DMS 273 (cell line): ENCODE results near the gene CATSPER1.

Experiments used
- DNase-seq: peaks from one replicate; lab custom pipeline; 2025; ENCODE audit not compliant: unreplicated experiment; lab: John Stamatoyannopoulos, UW

Gene CATSPER1

DNA sequence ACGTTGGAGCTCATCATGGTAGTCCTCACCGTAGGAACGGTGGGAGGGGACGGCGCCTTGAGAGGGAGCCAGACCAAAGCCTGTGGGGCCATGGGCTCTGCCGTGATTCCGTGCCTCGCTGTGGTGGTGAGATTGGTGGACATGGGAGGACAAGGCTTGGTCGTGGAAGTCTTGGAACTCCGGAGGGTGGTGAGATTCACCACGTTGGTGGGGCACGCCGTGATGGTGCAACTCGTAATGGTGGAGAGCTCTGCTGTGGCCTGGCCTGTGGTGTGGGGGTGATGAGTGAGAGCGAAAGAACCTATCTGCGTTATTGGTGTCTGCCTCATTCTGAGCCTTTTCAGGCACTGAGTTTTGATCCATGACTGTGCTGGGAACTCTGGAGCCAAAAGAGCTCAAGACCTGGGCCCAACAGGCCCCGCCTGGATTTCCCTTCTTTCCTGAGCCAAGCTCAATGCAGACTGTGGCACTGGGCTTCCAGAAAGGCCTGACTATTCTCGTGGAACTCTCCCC, at the start of gene CATSPER1:
Gene CATSPER1 (minus strand): TSS at position 463 of the 513 bp plus-strand sequence. CDS start 100 bp downstream, at position 363.
- no peak for DNase-seq

DNA sequence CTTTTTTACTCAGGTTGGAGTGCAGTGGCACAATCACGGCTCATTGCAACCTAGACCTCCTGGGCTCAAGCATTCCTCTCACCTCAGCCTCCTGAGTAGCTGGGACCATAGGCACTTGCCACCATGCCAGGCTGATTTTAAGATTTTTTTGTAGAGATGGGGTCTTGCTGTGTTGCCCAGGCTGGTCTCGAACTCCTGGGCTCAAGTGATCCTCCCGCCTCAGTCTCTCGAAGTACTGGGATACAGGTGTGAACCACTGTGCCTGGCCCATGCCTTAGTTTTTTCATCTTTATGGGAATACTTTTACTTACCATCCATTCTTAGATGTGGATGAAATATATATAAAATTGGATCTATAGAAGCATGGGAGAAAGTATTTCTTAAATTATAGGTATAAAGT, 49.0 kb upstream of the CATSPER1 start:
- DNase-seq = no peak

- DNase-seq = no peak
Measured at GRCh38 chr11:66073669-66074068, 47.4 kb upstream of the CATSPER1 start.

- no peak for DNase-seq
Measured at GRCh38 chr11:66072518-66072917, 46.2 kb upstream of the CATSPER1 start.

DNA sequence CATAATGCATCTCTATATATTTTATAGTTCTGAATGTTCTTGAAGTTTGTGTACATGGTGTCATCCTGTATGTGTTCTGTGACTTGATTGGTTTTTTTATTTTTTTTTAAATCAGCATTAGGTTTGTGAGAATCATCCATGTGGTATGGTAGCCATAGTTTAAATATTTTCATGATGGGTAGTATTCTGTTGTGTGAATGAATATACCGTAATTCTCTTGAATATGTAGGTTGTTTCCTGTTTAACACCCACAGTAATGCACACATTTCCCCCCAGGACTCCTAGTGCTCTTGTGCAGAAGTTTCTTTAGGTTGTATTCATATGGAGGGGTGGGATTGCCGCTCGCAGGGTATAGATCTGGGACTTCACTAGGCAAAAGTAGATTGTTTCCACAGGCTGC, 45.8 kb upstream of the CATSPER1 start:
- DNase-seq = no peak

DNA sequence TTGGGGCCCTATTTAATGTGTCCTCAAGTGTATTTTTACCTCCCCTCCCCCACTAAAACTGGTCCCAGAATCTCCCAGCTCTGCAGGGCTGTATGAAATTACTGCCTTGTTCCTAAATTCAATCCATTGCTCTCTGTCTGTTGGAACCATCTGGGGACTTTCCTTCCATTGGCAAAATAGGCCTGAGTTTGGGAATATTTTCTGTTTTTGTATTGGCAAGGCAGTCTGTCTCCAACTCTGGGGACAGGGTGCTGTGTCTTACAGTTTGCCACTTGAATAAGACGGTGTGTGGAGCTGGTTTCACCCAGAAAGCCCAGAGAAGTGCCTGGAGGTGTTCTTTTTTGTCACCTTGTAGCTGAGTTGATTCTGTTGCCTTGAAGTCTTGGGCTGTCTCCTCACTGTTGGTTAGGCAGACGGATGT, 45.1 kb upstream of the CATSPER1 start:
- DNase-seq = peak; percentile 44

DNA sequence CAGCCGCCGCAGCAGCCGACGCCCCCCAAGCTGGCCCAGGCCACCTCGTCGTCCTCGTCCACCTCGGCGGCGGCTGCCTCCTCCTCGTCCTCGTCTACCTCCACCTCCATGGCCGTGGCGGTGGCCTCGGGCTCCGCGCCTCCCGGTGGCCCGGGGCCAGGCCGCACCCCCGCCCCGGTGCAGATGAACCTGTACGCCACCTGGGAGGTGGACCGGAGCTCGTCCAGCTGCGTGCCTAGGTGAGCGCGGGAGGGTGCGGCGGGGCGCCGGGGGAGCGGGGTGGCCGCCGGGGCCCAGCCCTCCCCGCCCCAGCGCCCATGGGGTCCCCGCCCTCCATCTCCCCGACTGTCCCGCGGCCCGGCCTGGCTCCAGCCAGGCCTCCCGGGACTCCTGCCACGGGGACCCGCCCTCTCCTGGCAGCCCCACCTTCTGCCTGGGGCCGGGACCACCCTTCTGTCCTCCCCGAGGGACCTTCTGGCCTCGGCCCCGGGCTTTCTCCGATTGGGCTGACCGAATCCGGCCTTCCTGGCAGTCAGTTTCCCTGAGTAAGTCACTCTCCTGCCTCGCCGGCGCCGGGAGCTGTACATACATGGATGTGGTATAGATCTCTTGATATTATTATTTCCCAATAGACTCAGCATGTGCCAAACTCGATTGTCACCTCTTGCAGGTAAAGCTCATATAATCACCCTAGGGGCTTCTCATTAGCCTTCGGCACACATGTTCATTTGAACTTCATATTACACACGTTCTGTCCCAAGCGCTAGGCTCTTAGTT, 44.5 kb upstream of the CATSPER1 start:
- DNase-seq = peak; percentile 46

DNA sequence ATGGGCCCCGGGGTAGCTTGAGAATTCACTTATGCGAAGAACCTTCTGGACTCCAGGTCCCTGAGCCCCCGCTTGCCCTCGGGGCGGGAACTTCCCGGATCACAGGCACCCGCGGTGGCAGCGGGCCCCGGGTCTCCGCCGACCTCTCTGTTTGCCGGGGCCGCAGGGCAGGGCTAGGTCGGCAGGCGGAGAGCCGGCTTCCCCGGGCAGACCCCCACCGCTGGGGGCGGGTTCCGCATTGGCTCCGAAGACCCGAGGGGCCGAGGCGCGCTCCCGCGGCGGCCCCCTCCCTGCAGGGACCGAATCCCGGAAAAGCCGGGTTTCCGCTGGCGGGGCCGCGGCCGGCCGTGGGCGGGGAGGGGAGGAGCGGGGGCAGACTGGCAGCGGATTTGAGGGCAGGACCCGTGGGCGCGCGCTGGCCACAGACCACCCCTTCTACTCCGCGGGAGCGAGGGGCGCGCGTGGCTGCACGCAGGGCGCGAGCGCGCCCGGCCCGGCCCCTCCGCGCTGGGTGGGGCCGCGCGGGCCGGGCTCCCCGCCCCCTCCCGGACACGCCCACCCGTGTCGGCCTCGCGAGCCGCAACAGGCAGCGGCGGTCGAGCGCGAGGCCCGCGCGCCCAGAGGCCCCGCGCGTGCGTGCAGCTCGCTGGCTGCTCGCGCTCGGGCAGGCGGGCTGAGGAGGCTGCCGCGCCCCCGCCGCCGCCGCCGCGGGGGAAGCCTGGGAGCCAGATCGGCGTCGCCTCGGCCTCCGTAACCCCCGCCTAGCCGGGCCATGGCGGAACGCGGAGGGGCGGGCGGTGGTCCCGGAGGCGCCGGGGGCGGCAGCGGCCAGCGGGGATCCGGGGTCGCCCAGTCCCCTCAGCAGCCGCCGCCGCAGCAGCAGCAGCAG, 43.7 kb upstream of the CATSPER1 start, which contains the start of gene PACS1:
Gene PACS1 (plus strand): TSS at position 558 of the 889 bp plus-strand sequence. CDS start 215 bp downstream, at position 773.
- peak; percentile 84 for DNase-seq

DNA sequence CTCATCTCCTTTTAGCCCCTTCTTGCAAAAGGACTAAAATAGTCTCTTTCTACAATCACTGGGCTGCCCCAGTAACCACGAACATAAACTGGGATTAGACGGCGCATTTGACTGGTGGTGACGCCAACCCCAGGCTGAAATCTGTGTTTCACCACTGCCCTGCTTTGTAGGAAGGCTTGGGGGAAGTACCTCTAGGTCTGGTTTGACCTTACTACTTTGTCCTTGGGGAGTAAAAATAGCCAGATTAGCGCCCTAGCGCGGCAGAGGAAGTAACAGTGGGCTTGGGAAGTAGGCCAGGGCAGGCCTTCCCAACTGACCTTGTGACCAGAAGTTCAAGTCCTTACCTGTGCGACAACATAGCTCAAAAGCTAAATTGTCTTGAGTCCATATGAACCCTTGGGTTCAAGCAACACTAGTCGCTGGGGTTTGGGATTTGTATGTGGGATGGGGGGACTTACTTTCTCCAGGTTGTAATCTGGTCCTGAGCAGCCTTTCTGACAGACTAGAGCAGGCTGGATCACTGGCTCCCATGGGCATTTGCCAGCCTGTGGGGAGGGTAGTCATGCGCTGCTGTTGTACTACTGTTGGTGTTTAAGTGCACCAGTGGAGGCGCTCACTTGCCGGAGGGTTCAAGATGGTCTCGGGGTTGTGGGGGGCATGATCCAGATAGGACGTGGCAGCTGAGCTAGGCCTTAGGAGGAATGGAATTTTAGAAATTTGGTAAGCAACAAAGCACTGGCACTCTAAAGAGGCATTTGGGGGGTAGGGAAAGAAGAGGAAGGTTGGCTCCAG, 42.8 kb upstream of the CATSPER1 start:
- DNase-seq = peak; percentile 82

GRCh38 chr11:66068154-66068821, 42.0 kb upstream of the CATSPER1 start:
- DNase-seq = peak; percentile 86

DNA sequence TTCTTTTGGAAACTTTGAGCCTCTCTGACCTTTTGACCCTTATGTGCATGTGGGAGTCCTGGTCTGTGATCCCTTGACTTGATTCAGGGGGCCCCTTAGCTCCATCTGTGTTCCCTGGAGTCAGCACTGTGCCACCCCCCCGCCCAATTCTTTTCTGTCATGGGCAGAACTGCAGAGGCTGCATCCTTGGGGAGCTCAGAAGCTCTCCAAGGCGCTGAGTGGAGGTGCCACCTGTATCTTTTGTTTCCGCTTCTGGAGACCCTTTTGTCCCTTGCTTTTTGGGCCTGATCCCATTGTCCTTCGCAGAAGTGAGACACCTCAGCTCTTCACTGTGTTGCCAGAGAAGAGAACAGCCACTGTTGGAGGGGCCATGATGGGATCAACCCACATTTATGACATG, 41.4 kb upstream of the CATSPER1 start:
- DNase-seq = no peak

DNA sequence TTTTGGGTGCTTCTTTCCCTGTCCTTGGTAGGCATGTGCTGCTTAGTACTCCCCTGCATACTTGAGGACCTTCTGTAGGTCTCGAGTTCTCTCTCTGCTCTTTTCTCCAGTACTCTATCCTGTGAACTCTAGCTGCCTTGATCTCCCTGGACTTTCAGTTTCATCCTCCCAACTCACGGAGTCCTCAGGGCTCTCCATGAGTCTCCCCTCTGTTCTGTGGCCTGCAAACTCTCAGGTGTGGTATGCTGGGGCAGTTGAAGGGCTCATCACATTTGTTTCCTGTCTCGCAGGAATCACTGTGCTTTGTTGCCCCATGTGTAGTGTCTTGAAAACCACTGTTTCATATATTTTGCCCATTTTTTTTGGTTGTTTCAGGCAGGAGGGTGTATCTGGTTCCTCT, 40.5 kb upstream of the CATSPER1 start:
- no peak for DNase-seq

- no peak for DNase-seq
Measured at GRCh38 chr11:66064571-66064970, 38.3 kb upstream of the CATSPER1 start.

DNA sequence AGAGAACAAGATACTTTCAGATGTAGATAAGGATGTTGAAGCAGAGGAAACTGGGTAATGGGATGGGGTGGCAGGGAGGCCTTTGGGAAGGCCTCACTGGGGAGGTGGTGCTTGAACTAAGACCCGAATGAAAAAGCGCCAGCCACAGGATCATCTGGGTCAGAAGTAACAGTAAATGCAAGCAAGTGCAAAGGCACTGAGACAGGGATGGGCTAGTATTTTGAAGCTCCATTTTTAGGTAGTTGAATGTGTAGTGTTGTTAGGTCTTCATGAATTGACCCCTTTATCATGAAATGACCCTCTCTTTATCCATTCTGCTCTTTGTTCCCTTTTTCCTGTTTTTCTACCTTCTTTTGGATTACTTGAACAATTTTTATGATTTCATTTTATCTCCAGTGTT, 37.6 kb upstream of the CATSPER1 start:
- no peak for DNase-seq

GRCh38 chr11:66062408-66062807, 36.1 kb upstream of the CATSPER1 start:
- DNase-seq = no peak

- no peak for DNase-seq
Measured at GRCh38 chr11:66061268-66061667, 35.0 kb upstream of the CATSPER1 start.

DNA sequence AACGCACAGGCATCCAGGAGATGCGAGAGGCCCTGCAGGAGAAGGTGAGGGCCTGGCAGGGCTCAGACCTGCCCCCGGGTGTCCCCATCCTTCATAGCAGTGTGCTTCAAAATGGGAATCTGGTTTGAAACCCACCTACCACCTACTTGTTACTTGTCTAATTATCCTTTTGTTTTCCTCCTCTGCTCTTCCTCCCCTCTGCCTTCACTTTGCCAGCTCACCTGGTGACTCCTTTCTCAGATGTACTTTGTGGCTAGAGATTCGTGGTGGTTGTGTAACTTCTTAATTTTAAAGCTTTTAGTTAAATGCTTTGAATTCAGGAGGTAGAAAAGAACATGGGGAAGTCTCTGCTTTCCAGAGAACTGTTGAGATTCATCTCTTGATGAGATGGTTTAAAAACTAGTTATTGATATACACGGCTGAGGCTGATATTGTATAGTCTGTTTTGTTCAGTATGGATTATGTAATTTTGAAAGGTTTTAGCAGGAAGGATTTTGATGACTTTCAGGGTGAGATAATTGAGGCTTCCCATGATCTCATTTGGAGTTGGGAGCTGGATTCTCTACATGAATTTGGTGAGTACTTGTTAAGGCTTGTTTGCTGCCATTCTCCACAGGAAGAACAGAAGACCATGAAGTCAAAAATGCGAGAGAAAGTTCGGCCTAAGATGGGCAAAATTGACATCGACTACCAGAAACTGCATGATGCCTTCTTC, 33.8 kb upstream of the CATSPER1 start:
- no peak for DNase-seq

DNA sequence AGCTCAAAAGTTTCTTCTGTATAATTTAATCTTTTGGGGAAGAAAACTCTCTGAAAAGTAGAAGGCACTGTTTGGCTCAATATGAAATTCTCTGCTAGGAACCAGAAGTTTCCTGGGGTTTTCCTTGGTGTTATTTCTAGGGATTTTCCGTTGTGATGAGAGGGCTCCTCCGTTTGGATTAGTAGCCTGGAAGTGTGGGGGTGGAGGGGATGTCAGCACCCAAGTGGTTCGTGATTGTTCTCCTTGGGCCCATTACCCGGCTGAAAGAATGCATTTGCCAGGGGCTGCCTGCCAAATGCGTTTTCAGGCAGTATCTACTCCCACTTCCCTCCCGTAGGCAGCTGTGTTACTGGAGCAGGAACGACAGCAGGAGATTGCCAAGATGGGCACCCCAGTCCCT, 30.2 kb upstream of the CATSPER1 start:
- DNase-seq = no peak

DNA sequence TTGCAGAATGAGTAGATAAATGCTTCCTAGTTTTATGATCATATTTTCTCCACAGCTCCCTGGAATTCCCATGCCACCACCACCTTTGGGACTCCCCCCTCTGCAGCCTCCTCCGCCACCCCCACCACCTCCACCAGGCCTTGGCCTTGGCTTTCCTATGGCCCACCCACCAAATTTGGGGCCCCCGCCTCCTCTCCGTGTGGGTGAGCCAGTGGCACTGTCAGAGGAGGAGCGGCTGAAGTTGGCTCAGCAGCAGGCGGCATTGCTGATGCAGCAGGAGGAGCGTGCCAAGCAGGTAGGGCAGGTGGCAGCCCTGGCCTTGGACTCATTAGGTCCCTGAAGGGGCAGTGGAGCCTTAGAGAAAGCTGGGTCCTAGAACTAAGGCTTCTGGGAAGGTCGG, 28.7 kb upstream of the CATSPER1 start:
- no peak for DNase-seq

DNA sequence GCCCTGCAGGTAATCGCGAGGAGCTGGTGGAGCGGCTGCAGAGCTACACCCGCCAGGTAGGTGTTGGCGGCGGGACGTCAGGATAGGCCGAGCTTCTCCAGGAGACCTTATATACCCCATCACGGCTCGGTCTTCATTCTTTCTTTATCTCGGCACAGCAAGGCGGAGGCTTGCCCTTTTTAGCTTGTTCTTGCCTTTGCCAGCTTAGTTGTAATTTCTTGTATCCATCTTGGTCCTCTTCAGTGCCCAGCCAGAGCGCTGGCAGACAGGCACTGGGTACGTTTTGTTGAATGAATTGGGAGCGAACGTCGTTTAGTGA, 26.3 kb upstream of the CATSPER1 start:
- DNase-seq = no peak
